GM18502 (cell line): ENCODE results near the gene ATOSB.

ENCODE experiments used
- ATAC-seq: cut with Tn5 transposase; IDR thresholded peaks from one replicate; pipeline ENCODE4 v1.9.1; 2021; ENCODE audit warnings: mild to moderate bottlenecking; ENCODE audit not compliant: unreplicated experiment, poor library complexity

The ATOSB gene

GRCh38 chr9:35096035-35096849 is 19.4 kb downstream of the ATOSB start, which contains the start of gene PIGO:
PIGO (minus strand) TSS chr9:35096591; CDS start chr9:35095565, 1,026 bp downstream.
- ATAC-seq = peak; percentile 87

- no peak for ATAC-seq
Observed at GRCh38 chr9:35091536-35091935, 24.1 kb downstream of the ATOSB start.

- ATAC-seq = no peak
Observed at GRCh38 chr9:35089434-35089833, 26.2 kb downstream of the ATOSB start.

- no peak for ATAC-seq
Observed at GRCh38 chr9:35085078-35085477, 30.6 kb downstream of the ATOSB start.

- ATAC-seq = peak; percentile 87
Observed at GRCh38 chr9:35079426-35080341, 36.0 kb downstream of the ATOSB start, which contains the start of gene FANCG. FANCG (minus strand) TSS chr9:35079942; CDS start chr9:35079524, 418 bp downstream.

GRCh38 chr9:35079041-35079425 is 36.6 kb downstream of the ATOSB start:
- peak; percentile 2 for ATAC-seq

GRCh38 chr9:35078066-35078465 is 37.6 kb downstream of the ATOSB start:
- ATAC-seq = no peak

GRCh38 chr9:35076848-35077247 is 38.8 kb downstream of the ATOSB start:
- ATAC-seq = no peak

GRCh38 chr9:35075358-35075757 is 40.3 kb downstream of the ATOSB start:
- ATAC-seq = no peak

- ATAC-seq = no peak
Observed at GRCh38 chr9:35074791-35075190, 40.9 kb downstream of the ATOSB start.

GRCh38 chr9:35074141-35074540 is 41.5 kb downstream of the ATOSB start:
- no peak for ATAC-seq

- ATAC-seq = no peak
Observed at GRCh38 chr9:35073279-35073612, 42.4 kb downstream of the ATOSB start.

GRCh38 chr9:35072461-35073278 is 43.0 kb downstream of the ATOSB start, which contains the start of gene VCP:
VCP (minus strand) TSS chr9:35072625; CDS start chr9:35072353, 272 bp downstream.
- peak; percentile 83 for ATAC-seq

GRCh38 chr9:35071814-35072460 is 43.7 kb downstream of the ATOSB start:
- ATAC-seq = peak; percentile 54

- ATAC-seq = no peak
Observed at GRCh38 chr9:35070823-35071813, 44.5 kb downstream of the ATOSB start.

GRCh38 chr9:35069020-35069419 is 46.6 kb downstream of the ATOSB start:
- ATAC-seq = no peak

- ATAC-seq = no peak
Observed at GRCh38 chr9:35067056-35067455, 48.6 kb downstream of the ATOSB start.

- no peak for ATAC-seq
Observed at GRCh38 chr9:35060548-35061207, 55.0 kb downstream of the ATOSB start.
